Thymus (tissue), 11 donors: ENCODE measurements around the gene GNAO1. TPM values are rescaled to one million over a fixed set of nuclear protein-coding genes. Genes with fewer than 3 reads are reported as not detected.

Source experiments
- DNase-seq, 9 donors: peaks; one replicate each; pipeline ENCODE4 v3.0.0-alpha.2; 2013; ENCODE audit warnings: low spot score in 9 of 9, low read depth in 6 of 9, missing footprints in 1 of 9
- H3K27ac ChIP-seq, 2 donors: one replicate each; pipeline ENCODE4 v1.5.1; 2013; ENCODE audit warnings: control low read depth in 1 of 2, low read depth in 1 of 2, low read length in 1 of 2, mild to moderate bottlenecking in 1 of 2, moderate library complexity in 1 of 2
- H3K27me3 ChIP-seq, 2 donors: one replicate each; pipeline ENCODE4 v1.5.1; 2013; ENCODE audit warnings: low read length in 1 of 2; ENCODE audit not compliant: control insufficient read depth in 2 of 2, insufficient read depth in 1 of 2
- H3K36me3 ChIP-seq, 2 donors: one replicate each; pipeline ENCODE4 v1.5.1; 2013; ENCODE audit warnings: low read length in 1 of 2, mild to moderate bottlenecking in 1 of 2, moderate library complexity in 1 of 2; ENCODE audit not compliant: control insufficient read depth in 2 of 2, insufficient read depth in 2 of 2
- H3K4me1 ChIP-seq, 2 donors: one replicate each; pipeline ENCODE4 v1.5.1; 2013; ENCODE audit warnings: low read length in 2 of 2; ENCODE audit not compliant: control insufficient read depth in 2 of 2, insufficient read depth in 2 of 2
- H3K4me3 ChIP-seq, 2 donors: one replicate each; pipeline ENCODE4 v1.5.1; 2013; ENCODE audit warnings: low read length in 2 of 2, control low read depth in 1 of 2, mild to moderate bottlenecking in 1 of 2
- H3K9me3 ChIP-seq, 2 donors: one replicate each; pipeline ENCODE4 v1.5.1; 2013; ENCODE audit warnings: low read length in 1 of 2, mild to moderate bottlenecking in 1 of 2; ENCODE audit not compliant: control insufficient read depth in 2 of 2, insufficient read depth in 1 of 2
- WGBS: extraction: QIAGEN DNeasy Blood & Tissue Kit; methylation state at CpG from one replicate; pipeline ENCODE4 v1.1.7; 2013; 5-methylcytosine and 5-hydroxymethylcytosine counted together
- polyA plus RNA-seq: library from polyadenylated mRNA; stranded (reverse); fragments of 200-250 nt; gene quantifications from one replicate; pipeline ENCODE4 v1.2.3, GENCODE V29; 2013
- total RNA-seq: library from RNA; stranded (reverse); fragments of 120-200 nt; gene quantifications from one replicate; pipeline ENCODE4 v1.2.4, GENCODE V29; 2013
- donor health status: healthy.

GNAO1 gene
- total and polyA plus RNA-seq, 2 donors, result 0.24 to 2.2 TPM

- no peak overlapping the region for H3K4me3 ChIP-seq
- H3K27ac ChIP-seq, result no peak overlapping the region
- no peak for DNase-seq
- 82% methylated on average over 11 of the region's 11 CpGs for WGBS
- H3K9me3 ChIP-seq, result no peaks in the 10 kb centered on the region
- H3K36me3 ChIP-seq, result no peaks in the 10 kb centered on the region
- no peaks in the 10 kb centered on the region for H3K4me1 ChIP-seq
- H3K27me3 ChIP-seq, result no peaks in the 10 kb centered on the region
These were observed 156.4 kb downstream of the GNAO1 start for GRCh38 chr16:56347670-56348069.

- Histone ChIP-seq H3K27me3 (no peaks in the 10 kb centered on the region), H3K4me1 (no peaks in the 10 kb centered on the region), H3K27ac (no peak overlapping the region), H3K36me3 (no peaks in the 10 kb centered on the region), H3K9me3 (no peaks in the 10 kb centered on the region), H3K4me3 (no peak overlapping the region)
- WGBS, result 93% methylated on average over 25 of the region's 25 CpGs
- no peak for DNase-seq
These were observed 157.1 kb downstream of the GNAO1 start for GRCh38 chr16:56348168-56349085.

GRCh38 chr16:56349086-56349415, 157.8 kb downstream of the GNAO1 start:
- no peak overlapping the region for H3K4me3 ChIP-seq
- no peaks in the 10 kb centered on the region for H3K36me3 ChIP-seq
- H3K4me1 ChIP-seq, result no peaks in the 10 kb centered on the region
- no peak for DNase-seq
- no peaks in the 10 kb centered on the region for H3K9me3 ChIP-seq
- WGBS, result 96% methylated on average over 2 of the region's 2 CpGs
- no peak overlapping the region for H3K27ac ChIP-seq
- no peaks in the 10 kb centered on the region for H3K27me3 ChIP-seq

- H3K27me3 ChIP-seq, result no peaks in the 10 kb centered on the region
- H3K27ac ChIP-seq, result no peak overlapping the region
- H3K4me3 ChIP-seq, result no peak overlapping the region
- H3K9me3 ChIP-seq, result no peaks in the 10 kb centered on the region
- H3K4me1 ChIP-seq, result no peaks in the 10 kb centered on the region
- DNase-seq, result no peak
- 97% methylated on average over 16 of the region's 16 CpGs for WGBS
- H3K36me3 ChIP-seq, result no peaks in the 10 kb centered on the region
These were observed 158.4 kb downstream of the GNAO1 start for GRCh38 chr16:56349711-56350161.

- H3K27ac ChIP-seq, result no peak overlapping the region
- H3K27me3 ChIP-seq, result no peaks in the 10 kb centered on the region
- H3K9me3 ChIP-seq, result no peaks in the 10 kb centered on the region
- no peak for DNase-seq
- 94% methylated on average over 22 of the region's 22 CpGs for WGBS
- H3K36me3 ChIP-seq, result no peaks in the 10 kb centered on the region
- peaks cover 0 to under 1% of the 10 kb centered on the region in 2 donors for H3K4me1 ChIP-seq
- H3K4me3 ChIP-seq, result no peak overlapping the region
These were observed 159.5 kb downstream of the GNAO1 start for GRCh38 chr16:56350491-56351405.

GRCh38 chr16:56351481-56351880, 160.2 kb downstream of the GNAO1 start:
- no peak for DNase-seq
- WGBS, result 95% methylated on average over 6 of the region's 6 CpGs
- Histone ChIP-seq H3K9me3 (no peaks in the 10 kb centered on the region), H3K36me3 (no peaks in the 10 kb centered on the region), H3K4me1 (peaks cover 0 to 7% of the 10 kb centered on the region in 2 donors), H3K27me3 (no peaks in the 10 kb centered on the region), H3K27ac (no peak overlapping the region), H3K4me3 (no peak overlapping the region)

GRCh38 chr16:56352351-56353053, 161.2 kb downstream of the GNAO1 start:
- DNase-seq, result no peak
- H3K36me3 ChIP-seq, result no peaks in the 10 kb centered on the region
- peaks cover 0 to 11% of the 10 kb centered on the region in 2 donors for H3K4me1 ChIP-seq
- H3K4me3 ChIP-seq, result no peak overlapping the region
- 91% methylated on average over 7 of the region's 7 CpGs for WGBS
- no peaks in the 10 kb centered on the region for H3K27me3 ChIP-seq
- H3K9me3 ChIP-seq, result no peaks in the 10 kb centered on the region
- H3K27ac ChIP-seq, result no peak overlapping the region

GRCh38 chr16:56353054-56353921, 162.0 kb downstream of the GNAO1 start:
- H3K27me3 ChIP-seq, result no peaks in the 10 kb centered on the region
- no peak overlapping the region for H3K4me3 ChIP-seq
- no peaks in the 10 kb centered on the region for H3K9me3 ChIP-seq
- no peak for DNase-seq
- no peak overlapping the region for H3K27ac ChIP-seq
- peaks cover 0 to 11% of the 10 kb centered on the region in 2 donors for H3K4me1 ChIP-seq
- no peaks in the 10 kb centered on the region for H3K36me3 ChIP-seq
- WGBS, result 95% methylated on average over 15 of the region's 15 CpGs
